Measurements from ENCODE around the gene RCCD1. TPM values are rescaled to one million over a fixed set of nuclear protein-coding genes. Genes with fewer than 3 reads are reported as not detected.

The RCCD1 gene
- polyA plus RNA-seq, 1 donor from 2014 or later: 4.5 TPM

GRCh38 chr15:90955624-90956273 is 1.1 kb downstream of the RCCD1 start:
- Histone ChIP-seq H2AFZ (ENCODE audit: low read depth, low read length) (no peak overlapping the region), H3K9me2 (ENCODE audit: insufficient read depth, low read length) (no peaks in the 10 kb centered on the region), H3K27me3 (ENCODE audit: insufficient read depth, low read depth, low read length) (peaks cover 15% of the 10 kb centered on the region), H4K20me1 (ENCODE audit: insufficient read depth) (no peaks in the 10 kb centered on the region), H3K9ac (ENCODE audit: low read length) (no peak overlapping the region), H3K4me2 (ENCODE audit: low read length) (no peak overlapping the region), H3K4me3 (ENCODE audit: low read length) (peak overlapping the region; percentile 87), H3K27ac (ENCODE audit: low read length) (no peak overlapping the region), H3K79me2 (replicated peaks; ENCODE audit: insufficient read depth, low read length) (no peaks in the 10 kb centered on the region), H3K36me3 (ENCODE audit: insufficient read depth, low read length) (no peaks in the 10 kb centered on the region), H3K9me3 (ENCODE audit: low read length) (no peaks in the 10 kb centered on the region), H3F3A (ENCODE audit: insufficient read depth, low read length, poor library complexity, severe bottlenecking) (no peaks in the 10 kb centered on the region)
- TF ChIP-seq RAD21 (conservative IDR thresholded peaks at IDR 0.05): no peak
- TF ChIP-seq MXI1 (conservative IDR thresholded peaks at IDR 0.05; ENCODE audit: poor library complexity, severe bottlenecking): no peak
- no peak for TF ChIP-seq REST (IDR thresholded peaks at IDR 0.05; ENCODE audit: borderline replicate concordance)
- TF ChIP-seq EZH2 (IDR thresholded peaks at IDR 0.05; ENCODE audit: borderline replicate concordance, insufficient read depth, low read length, poor library complexity, severe bottlenecking): no peak
- no peak for TF ChIP-seq POLR2AphosphoS5 (IDR thresholded peaks at IDR 0.05)
- TF ChIP-seq CTCF (IDR thresholded peaks at IDR 0.05; ENCODE audit: poor library complexity, severe bottlenecking): no peak
- TF ChIP-seq SMC3 (conservative IDR thresholded peaks at IDR 0.05; ENCODE audit: poor library complexity): no peak
- no peak for TF ChIP-seq TAF1 (IDR thresholded peaks at IDR 0.05; ENCODE audit: low read depth)
- no peak for TF ChIP-seq EP300 (conservative IDR thresholded peaks at IDR 0.05; ENCODE audit: poor library complexity, severe bottlenecking)

- H3K4me2 ChIP-seq (ENCODE audit: low read length): peak overlapping the region; percentile 39
- H3K4me3 ChIP-seq (ENCODE audit: low read length): peak overlapping the region; percentile 65
- H3K36me3 ChIP-seq (ENCODE audit: insufficient read depth, low read length): no peaks in the 10 kb centered on the region
- no peaks in the 10 kb centered on the region for H3K9me3 ChIP-seq (ENCODE audit: low read length)
- no peaks in the 10 kb centered on the region for H3K79me2 ChIP-seq (replicated peaks; ENCODE audit: insufficient read depth, low read length)
- no peaks in the 10 kb centered on the region for H3K9me2 ChIP-seq (ENCODE audit: insufficient read depth, low read length)
- no peak overlapping the region for H2AFZ ChIP-seq (ENCODE audit: low read depth, low read length)
- no peak for TF ChIP-seq REST (IDR thresholded peaks at IDR 0.05; ENCODE audit: borderline replicate concordance)
- peak; percentile 18 for TF ChIP-seq POLR2AphosphoS5 (IDR thresholded peaks at IDR 0.05)
- peak; percentile 68 for TF ChIP-seq RAD21 (conservative IDR thresholded peaks at IDR 0.05)
- TF ChIP-seq EP300 (conservative IDR thresholded peaks at IDR 0.05; ENCODE audit: poor library complexity, severe bottlenecking): no peak
- TF ChIP-seq CTCF (IDR thresholded peaks at IDR 0.05; ENCODE audit: poor library complexity, severe bottlenecking): peak; percentile 90
- no peak for TF ChIP-seq TAF1 (IDR thresholded peaks at IDR 0.05; ENCODE audit: low read depth)
- peak; percentile 84 for TF ChIP-seq SMC3 (conservative IDR thresholded peaks at IDR 0.05; ENCODE audit: poor library complexity)
- no peak for TF ChIP-seq MXI1 (conservative IDR thresholded peaks at IDR 0.05; ENCODE audit: poor library complexity, severe bottlenecking)
- no peak for TF ChIP-seq EZH2 (IDR thresholded peaks at IDR 0.05; ENCODE audit: borderline replicate concordance, insufficient read depth, low read length, poor library complexity, severe bottlenecking)
- H3F3A ChIP-seq (ENCODE audit: insufficient read depth, low read length, poor library complexity, severe bottlenecking): no peaks in the 10 kb centered on the region
- H3K9ac ChIP-seq (ENCODE audit: low read length): peak overlapping the region; percentile 62
- peaks cover 15% of the 10 kb centered on the region for H3K27me3 ChIP-seq (ENCODE audit: insufficient read depth, low read depth, low read length)
- H3K27ac ChIP-seq (ENCODE audit: low read length): no peak overlapping the region
- no peaks in the 10 kb centered on the region for H4K20me1 ChIP-seq (ENCODE audit: insufficient read depth)
These were observed 1.8 kb downstream of the RCCD1 start for GRCh38 chr15:90956274-90957030.

All from neural cell (in vitro differentiated cells).